Caco-2 (cell line): ENCODE results near the gene SOX9. TPM values are rescaled to one million over a fixed set of nuclear protein-coding genes. Genes with fewer than 3 reads are reported as not detected.

Experiments
- BruUV-seq: library from RNA; stranded (reverse); fragments of 400-500 nt; replicated peaks from 2 replicates; lab custom pipeline; 2021; lab: Mats Ljungman, UMichigan
- CTCF ChIA-PET: fragments of 300-600 bp; sonication (Branson Sonifier 250); formaldehyde crosslinking; loops from one replicate; lab custom pipeline; 2022; ENCODE audit warnings: antibody characterized with exemption; lab: Charles Lee
- POLR2A ChIA-PET: fragments of 300-600 bp; sonication (Branson Sonifier 250); formaldehyde crosslinking; loops from one replicate; lab custom pipeline; 2022; ENCODE audit warnings: antibody characterized with exemption; lab: Charles Lee
- DNase-seq, 2 experiments: peaks; one replicate each; pipeline versions ENCODE4 v3.0.0 to v3.0.0-alpha.2; 2020 to 2022
- H3K27me3 ChIP-seq: replicated peaks from 2 replicates; pipeline ENCODE4 v1.6.0; 2011; ENCODE audit warnings: low read length; ENCODE audit not compliant: control insufficient read depth, insufficient read depth
- H3K36me3 ChIP-seq: 2 replicates; pipeline ENCODE4 v1.5.1; 2011; ENCODE audit warnings: low read length; ENCODE audit not compliant: control insufficient read depth, insufficient read depth
- H3K4me1 ChIP-seq: fragments of 250-450 bp; sonication (Bioruptor Pico); 2 replicates; pipeline ENCODE4 v1.5.1; 2020; ENCODE audit warnings: mild to moderate bottlenecking
- H3K4me3 ChIP-seq: 2 replicates; pipeline ENCODE4 v1.5.1; 2011; ENCODE audit warnings: low read depth, mild to moderate bottlenecking, control low read depth, low read length
- H3K9me3 ChIP-seq: fragments of 250-450 bp; sonication (Bioruptor Pico); 2 replicates; pipeline ENCODE4 v1.5.1; 2020; ENCODE audit warnings: mild to moderate bottlenecking, moderate library complexity
- H3K27ac Mint-ChIP-seq: one replicate; pipeline ENCODE4 v1.8.0; 2022; ENCODE audit warnings: mixed read lengths; ENCODE audit not compliant: unreplicated experiment
- H3K27me3 Mint-ChIP-seq: one replicate; pipeline ENCODE4 v1.8.0; 2022; ENCODE audit warnings: mixed read lengths; ENCODE audit not compliant: insufficient read depth, unreplicated experiment
- H3K36me3 Mint-ChIP-seq: one replicate; pipeline ENCODE4 v1.8.0; 2022; ENCODE audit warnings: mild to moderate bottlenecking, mixed read lengths; ENCODE audit not compliant: insufficient read depth, unreplicated experiment
- H3K4me1 Mint-ChIP-seq: one replicate; pipeline ENCODE4 v1.8.0; 2022; ENCODE audit warnings: low read depth, mixed read lengths; ENCODE audit not compliant: unreplicated experiment
- H3K4me3 Mint-ChIP-seq: one replicate; pipeline ENCODE4 v1.8.0; 2022; ENCODE audit warnings: mild to moderate bottlenecking, moderate library complexity, mixed read lengths; ENCODE audit not compliant: unreplicated experiment
- H3K9me3 Mint-ChIP-seq: one replicate; pipeline ENCODE4 v1.8.0; 2022; ENCODE audit warnings: mixed read lengths; ENCODE audit not compliant: unreplicated experiment
- intact Hi-C: fragments of 100-400 bp; cut with micrococcal nuclease; formaldehyde crosslinking; loops from one replicate; pipeline ENCODE4 v1.10.0; 2022; ENCODE audit not compliant: unreplicated experiment
- total RNA-seq: library from RNA; stranded (reverse); gene quantifications from 2 replicates; pipeline ENCODE4 v1.2.3, GENCODE V29; 2022
- TF ChIP-seq, protein P1 (sequence below), 2 experiments: fragments of 200-600 bp in 1 of 2; IDR thresholded peaks; 1 replicate in 1 of 2; 2 replicates in 1 of 2; pipeline versions ENCODE4 v1.5.1 to v1.8.0; 2011 to 2022; ENCODE audit warnings: antibody characterized with exemption in 1 of 2, control low read depth in 1 of 2, inconsistent platforms in 1 of 2, low read depth in 1 of 2, low read length in 1 of 2, mild to moderate bottlenecking in 1 of 2, moderate library complexity in 1 of 2; ENCODE audit not compliant: insufficient read depth in 1 of 2, severe bottlenecking in 1 of 2, unreplicated experiment in 1 of 2

Gene SOX9
- total RNA-seq, 1 experiment from 2014 or later, result 46.2 TPM

DNA sequence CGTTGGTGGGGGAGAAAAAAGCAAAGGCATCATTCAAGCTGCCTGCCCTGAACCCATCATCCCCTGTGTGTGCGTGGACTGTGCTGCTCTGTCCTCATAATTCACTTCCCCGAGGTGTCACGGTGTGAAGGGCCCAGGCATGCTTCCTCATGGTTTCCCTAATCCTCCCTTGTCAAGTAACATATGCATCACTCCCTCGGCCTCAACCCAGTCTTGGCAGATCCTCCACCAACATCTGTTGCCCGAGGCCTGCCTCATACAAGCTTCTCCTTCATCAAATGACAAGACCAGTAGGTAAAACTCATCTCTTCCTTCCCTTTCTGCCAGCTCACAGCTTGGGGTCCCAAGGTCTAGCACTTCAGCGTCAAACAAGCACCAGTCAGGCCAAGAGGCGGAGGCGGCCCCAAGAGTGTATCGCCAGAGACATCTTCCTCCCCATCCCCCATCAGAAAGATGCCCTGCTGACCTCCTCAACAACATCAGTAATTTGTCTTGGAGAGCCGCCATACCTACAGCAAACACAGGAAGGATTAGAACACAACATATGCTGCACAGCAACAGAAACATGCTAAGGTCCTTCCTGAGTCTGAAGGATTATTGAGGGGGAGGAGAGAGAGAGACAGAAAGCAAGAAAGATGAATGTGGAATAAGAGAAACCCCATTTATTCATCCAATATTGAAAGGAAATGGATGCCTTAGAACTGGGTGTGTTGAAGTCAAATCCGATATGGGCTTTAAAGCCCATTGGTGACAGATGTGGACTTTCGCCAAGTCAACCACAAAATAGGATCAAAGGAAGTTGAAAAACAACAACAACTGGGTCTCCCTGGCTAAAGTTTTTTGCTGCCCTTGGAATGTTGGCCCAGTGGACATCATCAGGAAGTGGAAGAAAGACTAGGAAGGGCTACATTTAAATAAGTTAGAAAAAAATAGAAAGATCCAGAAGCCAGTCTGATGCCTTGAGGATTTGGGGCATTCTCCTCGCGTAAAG is 38.4 kb downstream of the SOX9 start:
- H3K36me3 ChIP-seq, result no peaks in the 10 kb centered on the region
- intact Hi-C loops, result no loop called here
- Mint-ChIP-seq H3K27me3 (no peaks in the 10 kb centered on the region), H3K27ac (no peak overlapping the region), H3K4me1 (no peaks in the 10 kb centered on the region), H3K4me3 (no peak overlapping the region), H3K9me3 (no peaks in the 10 kb centered on the region), H3K36me3 (no peaks in the 10 kb centered on the region)
- no peaks in the 10 kb centered on the region for H3K9me3 ChIP-seq
- no peaks in the 10 kb centered on the region for H3K4me1 ChIP-seq
- H3K4me3 ChIP-seq, result no peak overlapping the region
- CTCF ChIA-PET, result no interaction called here
- TF ChIP-seq, protein P1, sequence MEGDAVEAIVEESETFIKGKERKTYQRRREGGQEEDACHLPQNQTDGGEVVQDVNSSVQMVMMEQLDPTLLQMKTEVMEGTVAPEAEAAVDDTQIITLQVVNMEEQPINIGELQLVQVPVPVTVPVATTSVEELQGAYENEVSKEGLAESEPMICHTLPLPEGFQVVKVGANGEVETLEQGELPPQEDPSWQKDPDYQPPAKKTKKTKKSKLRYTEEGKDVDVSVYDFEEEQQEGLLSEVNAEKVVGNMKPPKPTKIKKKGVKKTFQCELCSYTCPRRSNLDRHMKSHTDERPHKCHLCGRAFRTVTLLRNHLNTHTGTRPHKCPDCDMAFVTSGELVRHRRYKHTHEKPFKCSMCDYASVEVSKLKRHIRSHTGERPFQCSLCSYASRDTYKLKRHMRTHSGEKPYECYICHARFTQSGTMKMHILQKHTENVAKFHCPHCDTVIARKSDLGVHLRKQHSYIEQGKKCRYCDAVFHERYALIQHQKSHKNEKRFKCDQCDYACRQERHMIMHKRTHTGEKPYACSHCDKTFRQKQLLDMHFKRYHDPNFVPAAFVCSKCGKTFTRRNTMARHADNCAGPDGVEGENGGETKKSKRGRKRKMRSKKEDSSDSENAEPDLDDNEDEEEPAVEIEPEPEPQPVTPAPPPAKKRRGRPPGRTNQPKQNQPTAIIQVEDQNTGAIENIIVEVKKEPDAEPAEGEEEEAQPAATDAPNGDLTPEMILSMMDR (IDR thresholded peaks at IDR 0.05; ENCODE audit: insufficient read depth in 1 of 2, low read depth in 1 of 2, low read length in 1 of 2, severe bottlenecking in 1 of 2, unreplicated experiment in 1 of 2), result no peak
- BruUV-seq, result no TSS peak
- POLR2A ChIA-PET, result interaction anchor here (0.6 kb wide), 1 partner anchor 33 kb away, joined by 3 read pairs; no protein-coding TSS in a partner anchor
- no peaks in the 10 kb centered on the region for H3K27me3 ChIP-seq
- DNase-seq, result no peak

DNA sequence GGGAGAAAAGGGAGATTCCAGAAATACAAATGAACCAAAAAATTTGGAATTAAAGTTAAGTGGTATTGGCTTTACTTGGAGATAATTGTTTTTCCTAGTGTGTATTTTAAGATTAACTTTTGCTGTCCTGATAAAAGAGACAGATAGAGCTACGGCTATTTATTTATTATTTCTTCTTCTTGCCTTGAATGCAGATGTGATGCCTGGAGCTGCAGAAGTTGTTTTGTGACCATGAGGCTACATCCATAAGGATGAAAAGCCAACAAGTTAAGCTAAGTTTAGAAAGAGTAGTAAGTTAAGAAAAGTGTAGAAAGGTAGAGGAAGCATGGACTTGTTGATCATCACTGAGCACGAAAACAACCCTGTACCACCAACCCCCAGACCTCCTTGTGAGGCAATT is 41.7 kb downstream of the SOX9 start:
- H3K4me3 Mint-ChIP-seq, result no peak overlapping the region
- Histone ChIP-seq H3K4me3 (no peak overlapping the region), H3K9me3 (no peaks in the 10 kb centered on the region), H3K4me1 (no peaks in the 10 kb centered on the region), H3K36me3 (no peaks in the 10 kb centered on the region), H3K27me3 (no peaks in the 10 kb centered on the region)
- ChIA-PET POLR2A (no interaction called here), CTCF (no interaction called here)
- intact Hi-C loops, result no loop called here
- no peaks in the 10 kb centered on the region for H3K36me3 Mint-ChIP-seq
- H3K27ac Mint-ChIP-seq, result no peak overlapping the region
- no peaks in the 10 kb centered on the region for H3K4me1 Mint-ChIP-seq
- H3K9me3 Mint-ChIP-seq, result no peaks in the 10 kb centered on the region
- TF ChIP-seq, protein P1 (IDR thresholded peaks at IDR 0.05; ENCODE audit: insufficient read depth in 1 of 2, low read depth in 1 of 2, low read length in 1 of 2, severe bottlenecking in 1 of 2, unreplicated experiment in 1 of 2), result no peak
- BruUV-seq, result no TSS peak
- no peaks in the 10 kb centered on the region for H3K27me3 Mint-ChIP-seq
- no peak for DNase-seq

DNA sequence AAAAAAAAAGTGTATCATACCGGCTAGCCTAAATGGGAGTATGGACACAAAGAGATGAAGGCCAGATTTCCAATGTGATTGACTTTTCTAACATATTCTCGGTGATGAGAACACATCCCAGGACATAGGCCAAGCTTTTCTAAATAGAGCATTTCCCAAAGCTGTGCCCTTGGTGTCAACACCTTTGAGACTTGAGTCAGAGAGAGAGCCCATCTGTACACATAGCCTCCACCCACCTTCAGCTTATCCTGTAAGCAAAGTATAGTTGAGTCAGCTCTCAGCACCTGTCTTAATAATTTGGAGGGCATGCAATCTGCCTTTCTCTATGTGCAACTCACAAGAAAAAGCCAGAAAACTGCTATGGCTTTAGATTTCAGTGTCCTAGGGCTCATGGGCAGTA is 42.7 kb downstream of the SOX9 start:
- POLR2A ChIA-PET, result no interaction called here
- no peaks in the 10 kb centered on the region for H3K27me3 Mint-ChIP-seq
- no peaks in the 10 kb centered on the region for H3K4me1 ChIP-seq
- no peaks in the 10 kb centered on the region for H3K9me3 ChIP-seq
- no peak overlapping the region for H3K4me3 Mint-ChIP-seq
- no peaks in the 10 kb centered on the region for H3K36me3 Mint-ChIP-seq
- intact Hi-C loops, result no loop called here
- H3K27ac Mint-ChIP-seq, result no peak overlapping the region
- no peak for DNase-seq
- no peaks in the 10 kb centered on the region for H3K4me1 Mint-ChIP-seq
- H3K36me3 ChIP-seq, result no peaks in the 10 kb centered on the region
- H3K27me3 ChIP-seq, result no peaks in the 10 kb centered on the region
- TF ChIP-seq, protein P1 (IDR thresholded peaks at IDR 0.05; ENCODE audit: insufficient read depth in 1 of 2, low read depth in 1 of 2, low read length in 1 of 2, severe bottlenecking in 1 of 2, unreplicated experiment in 1 of 2), result no peak
- H3K4me3 ChIP-seq, result no peak overlapping the region
- CTCF ChIA-PET, result no interaction called here
- H3K9me3 Mint-ChIP-seq, result no peaks in the 10 kb centered on the region
- BruUV-seq, result no TSS peak
